Endothelial cell (in vitro differentiated cells): ENCODE results near the gene CC2D2A. TPM values are rescaled to one million over a fixed set of nuclear protein-coding genes. Genes with fewer than 3 reads are reported as not detected.

ENCODE experiments used
- DNase-seq: peaks from one replicate; pipeline ENCODE4 v3.0.0; 2021; ENCODE audit warnings: low spot score
- H3K27ac Mint-ChIP-seq: one replicate; pipeline ENCODE4 v1.8.0; 2021; ENCODE audit warnings: mixed read lengths, inconsistent platforms; ENCODE audit not compliant: unreplicated experiment
- H3K27me3 Mint-ChIP-seq: one replicate; pipeline ENCODE4 v1.8.0; 2021; ENCODE audit warnings: mild to moderate bottlenecking, moderate library complexity, mixed read lengths, inconsistent platforms; ENCODE audit not compliant: unreplicated experiment
- H3K36me3 Mint-ChIP-seq: one replicate; pipeline ENCODE4 v1.8.0; 2021; ENCODE audit warnings: mild to moderate bottlenecking, low read depth, mixed read lengths, inconsistent platforms; ENCODE audit not compliant: unreplicated experiment
- H3K4me1 Mint-ChIP-seq: one replicate; pipeline ENCODE4 v1.8.0; 2021; ENCODE audit warnings: mild to moderate bottlenecking, mixed read lengths, inconsistent platforms; ENCODE audit not compliant: unreplicated experiment
- H3K4me3 Mint-ChIP-seq: one replicate; pipeline ENCODE4 v1.8.0; 2021; ENCODE audit warnings: mild to moderate bottlenecking, mixed read lengths, inconsistent platforms; ENCODE audit not compliant: unreplicated experiment
- H3K9me3 Mint-ChIP-seq: one replicate; pipeline ENCODE4 v1.8.0; 2021; ENCODE audit warnings: mixed read lengths, inconsistent platforms; ENCODE audit not compliant: unreplicated experiment
- total RNA-seq: library from RNA; stranded (reverse); fragmentation: NEBNext Ultra II Directional; extraction: Animal tissue kit (Norgen Biotek cat#: 25700); gene quantifications from one replicate; pipeline ENCODE4 v1.2.1, GENCODE V29; 2021; ENCODE audit not compliant: unreplicated experiment
- TF ChIP-seq, protein P1 (sequence below): fragments of 200-600 bp; sonication (generic); IDR thresholded peaks from one replicate; pipeline ENCODE4 v1.5.0; 2021; ENCODE audit warnings: antibody characterized with exemption; ENCODE audit not compliant: unreplicated experiment

The CC2D2A gene
- total RNA-seq, 1 donor from 2014 or later = 43.0 TPM

DNA sequence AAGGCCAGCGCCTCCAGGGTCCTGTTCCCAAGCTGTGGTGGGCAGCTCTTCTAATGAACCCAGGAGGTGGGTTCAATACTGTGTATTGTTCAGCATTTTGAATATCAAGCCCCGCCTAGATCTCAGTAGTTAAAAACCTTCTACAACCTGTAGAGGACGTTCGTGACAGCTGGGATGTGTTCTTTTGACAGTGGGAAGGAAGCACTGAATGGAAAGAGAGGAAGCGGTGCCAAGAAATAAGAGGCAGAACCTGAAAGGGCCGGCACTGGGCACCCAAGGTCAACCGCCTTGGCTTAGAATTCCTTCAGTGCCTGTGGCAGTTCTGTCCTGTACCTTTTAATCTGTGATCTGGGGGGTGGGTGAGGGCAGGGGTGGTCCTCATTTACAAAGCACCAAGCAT lies 73.1 kb downstream of the CC2D2A start:
- Mint-ChIP-seq H3K4me3 (no peak overlapping the region), H3K36me3 (peaks cover 9% of the 10 kb centered on the region), H3K9me3 (no peaks in the 10 kb centered on the region), H3K4me1 (peaks cover 25% of the 10 kb centered on the region), H3K27ac (no peak overlapping the region), H3K27me3 (no peaks in the 10 kb centered on the region)
- TF ChIP-seq, protein P1, sequence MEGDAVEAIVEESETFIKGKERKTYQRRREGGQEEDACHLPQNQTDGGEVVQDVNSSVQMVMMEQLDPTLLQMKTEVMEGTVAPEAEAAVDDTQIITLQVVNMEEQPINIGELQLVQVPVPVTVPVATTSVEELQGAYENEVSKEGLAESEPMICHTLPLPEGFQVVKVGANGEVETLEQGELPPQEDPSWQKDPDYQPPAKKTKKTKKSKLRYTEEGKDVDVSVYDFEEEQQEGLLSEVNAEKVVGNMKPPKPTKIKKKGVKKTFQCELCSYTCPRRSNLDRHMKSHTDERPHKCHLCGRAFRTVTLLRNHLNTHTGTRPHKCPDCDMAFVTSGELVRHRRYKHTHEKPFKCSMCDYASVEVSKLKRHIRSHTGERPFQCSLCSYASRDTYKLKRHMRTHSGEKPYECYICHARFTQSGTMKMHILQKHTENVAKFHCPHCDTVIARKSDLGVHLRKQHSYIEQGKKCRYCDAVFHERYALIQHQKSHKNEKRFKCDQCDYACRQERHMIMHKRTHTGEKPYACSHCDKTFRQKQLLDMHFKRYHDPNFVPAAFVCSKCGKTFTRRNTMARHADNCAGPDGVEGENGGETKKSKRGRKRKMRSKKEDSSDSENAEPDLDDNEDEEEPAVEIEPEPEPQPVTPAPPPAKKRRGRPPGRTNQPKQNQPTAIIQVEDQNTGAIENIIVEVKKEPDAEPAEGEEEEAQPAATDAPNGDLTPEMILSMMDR = no peak
- DNase-seq = no peak

DNA sequence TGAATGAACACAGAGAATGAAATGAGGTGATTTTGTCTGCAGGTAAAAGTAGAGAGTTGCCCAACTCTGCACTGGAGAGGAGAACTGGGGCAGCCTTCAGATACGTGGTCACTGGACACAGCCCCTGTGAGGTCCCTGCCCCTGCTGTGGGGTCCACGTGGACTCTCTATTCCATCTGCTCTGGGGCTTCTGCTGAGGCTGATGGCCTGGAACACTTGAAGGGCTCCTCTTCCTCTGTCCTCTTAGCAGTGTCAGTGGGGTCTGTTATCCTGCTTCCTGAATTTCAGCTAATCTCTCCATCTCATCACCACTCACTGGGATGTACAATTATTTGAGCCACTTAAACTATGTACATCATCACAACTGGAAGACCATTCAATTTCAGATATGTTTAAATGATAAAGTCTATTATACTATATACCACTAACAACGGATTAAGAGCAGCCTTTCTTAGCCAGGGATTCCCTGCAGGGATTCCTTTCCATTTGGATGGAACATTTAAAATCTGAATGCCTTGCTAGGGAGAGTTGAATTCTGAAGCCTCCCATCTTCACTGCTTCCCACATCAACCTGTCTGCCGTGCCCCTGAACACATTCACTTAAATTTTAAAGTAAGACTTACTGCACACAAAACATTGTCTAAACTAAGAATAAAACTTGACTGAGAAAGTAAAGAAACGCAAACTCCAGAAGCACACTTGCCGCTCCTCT lies 74.0 kb downstream of the CC2D2A start:
- TF ChIP-seq, protein P1 = no peak
- no peak overlapping the region for H3K4me3 Mint-ChIP-seq
- no peaks in the 10 kb centered on the region for H3K9me3 Mint-ChIP-seq
- H3K4me1 Mint-ChIP-seq = peaks cover 25% of the 10 kb centered on the region
- H3K36me3 Mint-ChIP-seq = peaks cover 8% of the 10 kb centered on the region
- no peaks in the 10 kb centered on the region for H3K27me3 Mint-ChIP-seq
- no peak overlapping the region for H3K27ac Mint-ChIP-seq
- DNase-seq = no peak

DNA sequence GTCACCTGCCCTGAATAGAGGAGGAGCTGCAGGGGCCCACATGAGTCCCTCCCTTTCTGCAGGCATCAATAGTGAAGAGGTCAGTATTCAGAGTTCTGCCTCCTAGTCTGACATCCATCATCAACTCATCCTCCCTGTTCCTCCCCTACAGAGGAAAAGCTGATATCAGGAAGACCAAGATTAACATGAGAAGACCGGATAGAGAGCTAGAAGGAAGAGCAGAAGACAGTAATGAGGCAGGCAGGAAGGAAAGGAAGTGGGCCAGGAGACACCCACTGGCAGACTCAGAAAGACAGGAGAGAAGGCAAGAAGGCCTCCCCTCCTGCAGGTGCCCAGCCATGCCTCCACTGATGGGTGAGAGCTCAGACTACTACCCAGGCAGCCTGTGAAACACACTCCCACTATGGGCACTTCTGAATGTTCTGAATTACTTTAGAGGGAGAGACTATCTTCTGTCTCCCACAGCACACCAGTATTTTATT lies 74.6 kb downstream of the CC2D2A start:
- no peak overlapping the region for H3K4me3 Mint-ChIP-seq
- no peaks in the 10 kb centered on the region for H3K9me3 Mint-ChIP-seq
- TF ChIP-seq, protein P1 = no peak
- no peak overlapping the region for H3K27ac Mint-ChIP-seq
- peaks cover 25% of the 10 kb centered on the region for H3K4me1 Mint-ChIP-seq
- H3K36me3 Mint-ChIP-seq = peaks cover 8% of the 10 kb centered on the region
- no peak for DNase-seq
- no peaks in the 10 kb centered on the region for H3K27me3 Mint-ChIP-seq

DNA sequence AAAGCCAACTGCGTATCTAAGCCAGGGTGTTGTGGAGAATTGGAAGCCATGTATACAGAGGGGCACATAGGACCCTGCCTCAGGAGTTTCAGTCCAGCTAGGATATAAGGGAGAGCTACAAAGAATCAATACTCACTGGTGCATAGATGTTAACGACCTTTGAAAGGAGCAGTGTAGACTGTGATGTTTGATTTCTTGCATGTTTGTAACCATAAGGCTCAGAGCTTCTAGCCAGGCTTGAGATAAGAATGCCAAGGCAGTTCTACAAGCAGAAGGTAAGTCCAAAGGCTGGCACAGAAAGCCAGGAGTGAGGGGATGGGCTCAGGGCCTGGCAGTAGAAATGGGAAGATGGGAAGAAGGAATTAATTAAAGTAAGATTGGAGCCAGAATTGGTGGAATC lies 75.7 kb downstream of the CC2D2A start:
- no peaks in the 10 kb centered on the region for H3K27me3 Mint-ChIP-seq
- no peak for DNase-seq
- H3K27ac Mint-ChIP-seq = no peak overlapping the region
- no peak overlapping the region for H3K4me3 Mint-ChIP-seq
- TF ChIP-seq, protein P1 = no peak
- no peaks in the 10 kb centered on the region for H3K9me3 Mint-ChIP-seq
- peaks cover 12% of the 10 kb centered on the region for H3K36me3 Mint-ChIP-seq
- H3K4me1 Mint-ChIP-seq = peaks cover 25% of the 10 kb centered on the region

DNA sequence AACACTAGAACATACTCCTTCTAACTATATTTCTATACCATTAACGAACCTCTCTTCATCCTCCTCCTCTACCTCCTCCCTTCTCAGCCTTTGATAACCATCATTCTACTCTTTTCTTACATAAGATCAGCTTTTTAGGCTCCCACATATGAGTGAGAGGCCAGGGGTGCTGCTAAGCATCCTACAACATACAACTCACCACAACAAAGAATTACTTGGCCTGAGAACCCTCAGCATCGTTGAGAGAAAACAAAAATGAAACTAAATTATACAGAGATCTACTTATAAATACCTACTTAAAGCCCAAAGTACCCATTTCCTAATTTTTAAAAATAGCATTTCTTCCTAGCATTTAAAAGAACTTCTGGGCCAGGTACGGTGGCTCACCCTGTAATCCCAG lies 77.7 kb downstream of the CC2D2A start:
- Mint-ChIP-seq H3K27ac (no peak overlapping the region), H3K36me3 (peaks cover 9% of the 10 kb centered on the region), H3K4me3 (no peak overlapping the region), H3K27me3 (no peaks in the 10 kb centered on the region), H3K4me1 (peaks cover 20% of the 10 kb centered on the region), H3K9me3 (no peaks in the 10 kb centered on the region)
- no peak for DNase-seq
- TF ChIP-seq, protein P1 = no peak
